ENCODE results near the gene ANKFY1. TPM values are rescaled to one million over a fixed set of nuclear protein-coding genes. Genes with fewer than 3 reads are reported as not detected.

The ANKFY1 gene
- total and polyA plus RNA-seq, 9 of the 15 experiments (the other 6 are each of a cell fraction or from before 2014, with no cell fraction given): 4.3 to 25.6 (median 12.2) TPM

DNA sequence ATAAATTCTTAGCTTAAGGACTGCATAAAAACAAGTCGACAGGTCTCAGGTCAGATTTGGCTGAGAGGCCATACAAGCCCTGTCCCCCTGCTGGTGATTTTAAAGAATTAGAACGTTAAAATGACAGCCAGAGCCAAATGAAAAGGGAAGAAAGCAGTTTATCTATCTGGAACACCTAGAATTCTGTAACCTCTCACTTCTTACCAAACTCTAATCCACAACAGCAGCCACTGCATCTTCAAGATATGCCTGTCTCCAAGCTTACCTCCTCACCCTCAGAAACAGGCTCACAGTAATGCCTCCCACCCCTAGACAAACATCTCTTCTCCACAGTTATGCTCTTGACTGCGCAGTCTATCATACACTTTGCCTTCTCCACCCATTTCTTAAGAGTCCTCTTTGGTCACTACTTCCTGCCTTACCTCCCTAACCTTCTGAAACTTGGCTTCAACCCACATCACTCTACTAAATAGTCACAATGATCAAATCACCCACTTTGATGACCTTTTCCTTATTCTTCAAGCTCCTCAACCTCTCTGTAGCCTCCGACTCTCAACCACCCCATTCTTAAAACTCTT is 14.2 kb downstream of the ANKFY1 start (continued):
- TF ChIP-seq, protein P1, sequence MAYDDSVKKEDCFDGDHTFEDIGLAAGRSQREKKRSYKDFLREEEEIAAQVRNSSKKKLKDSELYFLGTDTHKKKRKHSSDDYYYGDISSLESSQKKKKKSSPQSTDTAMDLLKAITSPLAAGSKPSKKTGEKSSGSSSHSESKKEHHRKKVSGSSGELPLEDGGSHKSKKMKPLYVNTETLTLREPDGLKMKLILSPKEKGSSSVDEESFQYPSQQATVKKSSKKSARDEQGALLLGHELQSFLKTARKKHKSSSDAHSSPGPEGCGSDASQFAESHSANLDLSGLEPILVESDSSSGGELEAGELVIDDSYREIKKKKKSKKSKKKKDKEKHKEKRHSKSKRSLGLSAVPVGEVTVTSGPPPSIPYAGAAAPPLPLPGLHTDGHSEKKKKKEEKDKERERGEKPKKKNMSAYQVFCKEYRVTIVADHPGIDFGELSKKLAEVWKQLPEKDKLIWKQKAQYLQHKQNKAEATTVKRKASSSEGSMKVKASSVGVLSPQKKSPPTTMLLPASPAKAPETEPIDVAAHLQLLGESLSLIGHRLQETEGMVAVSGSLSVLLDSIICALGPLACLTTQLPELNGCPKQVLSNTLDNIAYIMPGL (CRISPR knock-in tag; IDR thresholded peaks at IDR 0.05): no peak
- TF ChIP-seq HDAC8 (tag; IDR thresholded peaks at IDR 0.05) (no peak), POLR2B (IDR thresholded peaks at IDR 0.05; ENCODE audit: low read depth, partially characterized antibody) (peak; percentile 13), ZNF766 (CRISPR knock-in tag; conservative IDR thresholded peaks at IDR 0.05) (no peak), PTRF (tag; IDR thresholded peaks at IDR 0.05) (no peak), ZNF140 (CRISPR knock-in tag; IDR thresholded peaks at IDR 0.05) (no peak), FUS (optimal IDR thresholded peaks at IDR 0.05; ENCODE audit: low read depth, low read length) (no peak), ZEB2 (IDR thresholded peaks at IDR 0.05) (peak; percentile 94), MYBL2 (IDR thresholded peaks at IDR 0.05; ENCODE audit: low read depth) (no peak), MYBL2 (CRISPR knock-in tag; IDR thresholded peaks at IDR 0.05; ENCODE audit: borderline replicate concordance) (no peak), ILF3 (IDR thresholded peaks at IDR 0.05; ENCODE audit: borderline replicate concordance) (no peak), TAL1 (IDR thresholded peaks at IDR 0.05) (peak; percentile 97), FOXM1 (IDR thresholded peaks at IDR 0.05; ENCODE audit: low read depth) (peak; percentile 88), FOXM1 (CRISPR knock-in tag; IDR thresholded peaks at IDR 0.05; ENCODE audit: low read depth) (no peak), SMARCA4 (IDR thresholded peaks at IDR 0.05) (peak; percentile 96), ZNF146 (CRISPR knock-in tag; IDR thresholded peaks at IDR 0.05; ENCODE audit: unreplicated experiment) (no peak)
- TF ChIP-seq, protein P2, sequence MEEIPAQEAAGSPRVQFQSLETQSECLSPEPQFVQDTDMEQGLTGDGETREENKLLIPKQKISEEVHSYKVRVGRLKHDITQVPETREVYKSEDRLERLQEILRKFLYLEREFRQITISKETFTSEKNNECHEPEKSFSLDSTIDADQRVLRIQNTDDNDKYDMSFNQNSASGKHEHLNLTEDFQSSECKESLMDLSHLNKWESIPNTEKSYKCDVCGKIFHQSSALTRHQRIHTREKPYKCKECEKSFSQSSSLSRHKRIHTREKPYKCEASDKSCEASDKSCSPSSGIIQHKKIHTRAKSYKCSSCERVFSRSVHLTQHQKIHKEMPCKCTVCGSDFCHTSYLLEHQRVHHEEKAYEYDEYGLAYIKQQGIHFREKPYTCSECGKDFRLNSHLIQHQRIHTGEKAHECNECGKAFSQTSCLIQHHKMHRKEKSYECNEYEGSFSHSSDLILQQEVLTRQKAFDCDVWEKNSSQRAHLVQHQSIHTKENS (CRISPR knock-in tag; IDR thresholded peaks at IDR 0.05): no peak
- TF ChIP-seq, protein P3, sequence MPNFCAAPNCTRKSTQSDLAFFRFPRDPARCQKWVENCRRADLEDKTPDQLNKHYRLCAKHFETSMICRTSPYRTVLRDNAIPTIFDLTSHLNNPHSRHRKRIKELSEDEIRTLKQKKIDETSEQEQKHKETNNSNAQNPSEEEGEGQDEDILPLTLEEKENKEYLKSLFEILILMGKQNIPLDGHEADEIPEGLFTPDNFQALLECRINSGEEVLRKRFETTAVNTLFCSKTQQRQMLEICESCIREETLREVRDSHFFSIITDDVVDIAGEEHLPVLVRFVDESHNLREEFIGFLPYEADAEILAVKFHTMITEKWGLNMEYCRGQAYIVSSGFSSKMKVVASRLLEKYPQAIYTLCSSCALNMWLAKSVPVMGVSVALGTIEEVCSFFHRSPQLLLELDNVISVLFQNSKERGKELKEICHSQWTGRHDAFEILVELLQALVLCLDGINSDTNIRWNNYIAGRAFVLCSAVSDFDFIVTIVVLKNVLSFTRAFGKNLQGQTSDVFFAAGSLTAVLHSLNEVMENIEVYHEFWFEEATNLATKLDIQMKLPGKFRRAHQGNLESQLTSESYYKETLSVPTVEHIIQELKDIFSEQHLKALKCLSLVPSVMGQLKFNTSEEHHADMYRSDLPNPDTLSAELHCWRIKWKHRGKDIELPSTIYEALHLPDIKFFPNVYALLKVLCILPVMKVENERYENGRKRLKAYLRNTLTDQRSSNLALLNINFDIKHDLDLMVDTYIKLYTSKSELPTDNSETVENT (CRISPR knock-in tag; IDR thresholded peaks at IDR 0.05): no peak
- TF ChIP-seq, protein P4, sequence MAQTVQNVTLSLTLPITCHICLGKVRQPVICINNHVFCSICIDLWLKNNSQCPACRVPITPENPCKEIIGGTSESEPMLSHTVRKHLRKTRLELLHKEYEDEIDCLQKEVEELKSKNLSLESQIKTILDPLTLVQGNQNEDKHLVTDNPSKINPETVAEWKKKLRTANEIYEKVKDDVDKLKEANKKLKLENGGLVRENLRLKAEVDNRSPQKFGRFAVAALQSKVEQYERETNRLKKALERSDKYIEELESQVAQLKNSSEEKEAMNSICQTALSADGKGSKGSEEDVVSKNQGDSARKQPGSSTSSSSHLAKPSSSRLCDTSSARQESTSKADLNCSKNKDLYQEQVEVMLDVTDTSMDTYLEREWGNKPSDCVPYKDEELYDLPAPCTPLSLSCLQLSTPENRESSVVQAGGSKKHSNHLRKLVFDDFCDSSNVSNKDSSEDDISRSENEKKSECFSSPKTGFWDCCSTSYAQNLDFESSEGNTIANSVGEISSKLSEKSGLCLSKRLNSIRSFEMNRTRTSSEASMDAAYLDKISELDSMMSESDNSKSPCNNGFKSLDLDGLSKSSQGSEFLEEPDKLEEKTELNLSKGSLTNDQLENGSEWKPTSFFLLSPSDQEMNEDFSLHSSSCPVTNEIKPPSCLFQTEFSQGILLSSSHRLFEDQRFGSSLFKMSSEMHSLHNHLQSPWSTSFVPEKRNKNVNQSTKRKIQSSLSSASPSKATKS (CRISPR knock-in tag; IDR thresholded peaks at IDR 0.05): no peak

All from K562 (cell line).